CD14-positive monocyte (primary cell): ENCODE results near the gene TRIM25. TPM values are rescaled to one million over a fixed set of nuclear protein-coding genes. Genes with fewer than 3 reads are reported as not detected.

ENCODE experiments used
- DNase-seq, 3 donors: peaks; one replicate each; pipeline ENCODE4 v3.0.0-alpha.2; 2011 to 2022
- H2AFZ ChIP-seq: 2 replicates; pipeline ENCODE4 v1.6.0; 2012; ENCODE audit warnings: mild to moderate bottlenecking, low read depth, low read length, inconsistent platforms; ENCODE audit not compliant: insufficient read depth, poor library complexity, severe bottlenecking
- H3K27ac ChIP-seq, 2 donors: 1 replicate in 1 of 2; 2 replicates in 1 of 2; pipeline ENCODE4 v1.5.1; 2012 to 2013; ENCODE audit warnings: low read length in 2 of 2, control low read depth in 1 of 2, inconsistent platforms in 1 of 2, low read depth in 1 of 2, mild to moderate bottlenecking in 1 of 2
- H3K27me3 ChIP-seq, 2 donors: one replicate each; pipeline versions ENCODE4 v1.6.0 to v1.6.1; 2011 to 2013; ENCODE audit warnings: low read length in 2 of 2; ENCODE audit not compliant: control insufficient read depth in 2 of 2, insufficient read depth in 2 of 2
- H3K36me3 ChIP-seq, 2 donors: replicated peaks in 1 of 2; 1 replicate in 1 of 2; 2 replicates in 1 of 2; pipeline versions ENCODE4 v1.5.1 to v1.6.1; 2012 to 2013; ENCODE audit warnings: low read length in 2 of 2, control low read depth in 1 of 2, inconsistent platforms in 1 of 2, mild to moderate bottlenecking in 1 of 2; ENCODE audit not compliant: insufficient read depth in 2 of 2, control insufficient read depth in 1 of 2
- H3K4me1 ChIP-seq, 2 donors: 1 replicate in 1 of 2; 2 replicates in 1 of 2; pipeline versions ENCODE4 v1.5.1 to v1.6.1; 2012 to 2013; ENCODE audit warnings: low read length in 2 of 2, control low read depth in 1 of 2, inconsistent platforms in 1 of 2, mild to moderate bottlenecking in 1 of 2, moderate library complexity in 1 of 2; ENCODE audit not compliant: insufficient read depth in 2 of 2, control insufficient read depth in 1 of 2
- H3K4me2 ChIP-seq: replicated peaks from 2 replicates; pipeline ENCODE3; 2012; ENCODE audit warnings: low read length, moderate library complexity, mild to moderate bottlenecking; ENCODE audit not compliant: poor library complexity, severe bottlenecking; ENCODE audit errors: extremely low read depth
- H3K4me3 ChIP-seq, 3 experiments: fragments of 200-600 bp in 1 of 3; sonication (generic) in 1 of 3; replicated peaks in 1 of 3; 1 replicate in 2 of 3; 2 replicates in 1 of 3; pipeline ENCODE4 v1.5.1; 2011 to 2013; ENCODE audit warnings: low read length in 3 of 3, mild to moderate bottlenecking in 3 of 3, control low read depth in 2 of 3, low read depth in 2 of 3, inconsistent platforms in 1 of 3, moderate library complexity in 1 of 3
- H3K79me2 ChIP-seq: 2 replicates; pipeline ENCODE4 v1.6.0; 2012; ENCODE audit warnings: mild to moderate bottlenecking, control low read depth, inconsistent platforms, low read length, moderate library complexity; ENCODE audit not compliant: insufficient read depth
- H3K9ac ChIP-seq: 2 replicates; pipeline ENCODE4 v1.6.0; 2017; ENCODE audit warnings: low read length, mild to moderate bottlenecking; ENCODE audit not compliant: insufficient read depth, poor library complexity, severe bottlenecking
- H3K9me3 ChIP-seq, 2 donors: replicated peaks in 1 of 2; 1 replicate in 1 of 2; 2 replicates in 1 of 2; pipeline versions ENCODE4 v1.5.1 to v1.6.1; 2012 to 2013; ENCODE audit warnings: low read length in 2 of 2, control low read depth in 1 of 2; ENCODE audit not compliant: control insufficient read depth in 1 of 2, insufficient read depth in 1 of 2
- H4K20me1 ChIP-seq: 2 replicates; pipeline ENCODE4 v1.6.0; 2012; ENCODE audit warnings: mild to moderate bottlenecking, low read length, control low read depth, moderate library complexity; ENCODE audit not compliant: insufficient read depth
- H3K27ac Mint-ChIP-seq, 7 donors: one replicate each; pipeline ENCODE4 v1.8.0; 2020; ENCODE audit warnings: mild to moderate bottlenecking in 7 of 7, mixed read lengths in 7 of 7, moderate library complexity in 6 of 7, inconsistent platforms in 2 of 7
- H3K27me3 Mint-ChIP-seq, 3 donors: one replicate each; pipeline ENCODE4 v1.8.0; 2021 to 2022; ENCODE audit warnings: low read depth in 3 of 3, mild to moderate bottlenecking in 3 of 3, mixed read lengths in 3 of 3, moderate library complexity in 3 of 3, inconsistent platforms in 1 of 3
- H3K36me3 Mint-ChIP-seq, 2 donors: one replicate each; pipeline ENCODE4 v1.8.0; 2020; ENCODE audit warnings: mixed read lengths in 2 of 2, inconsistent platforms in 1 of 2, mild to moderate bottlenecking in 1 of 2
- H3K4me1 Mint-ChIP-seq: one replicate; pipeline ENCODE4 v1.8.0; 2020; ENCODE audit warnings: mild to moderate bottlenecking, mixed read lengths
- H3K4me3 Mint-ChIP-seq, 2 donors: one replicate each; pipeline ENCODE4 v1.8.0; 2020; ENCODE audit warnings: mild to moderate bottlenecking in 2 of 2, mixed read lengths in 2 of 2, moderate library complexity in 1 of 2
- H3K9me3 Mint-ChIP-seq, 7 donors: one replicate each; pipeline ENCODE4 v1.8.0; 2020 to 2022; ENCODE audit warnings: mixed read lengths in 7 of 7, mild to moderate bottlenecking in 6 of 7, moderate library complexity in 6 of 7, inconsistent platforms in 2 of 7
- WGBS: methylation state at CpG from one replicate; pipeline ENCODE4 v1.1.5; 2013; ENCODE audit warnings: missing lambda C conversion rate; ENCODE audit not compliant: insufficient coverage; 5-methylcytosine and 5-hydroxymethylcytosine counted together
- intact Hi-C, 2 donors: fragments of 100-400 bp; cut with micrococcal nuclease; formaldehyde crosslinking; loops; one replicate each; pipeline versions ENCODE4 v1.15.0 to v1.15.1; 2023
- polyA plus RNA-seq, 3 donors: library from polyadenylated mRNA; depleted of rRNA in 1 of 3; unstranded in 2 of 3; stranded (reverse) in 1 of 3; fragments of 300-500 nt in 2 of 3; fragments of >200 nt in 1 of 3; fragmentation: Illumina TruSeq in 2 of 3; gene quantifications; 1 replicate in 2 of 3; 2 replicates in 1 of 3; pipeline ENCODE4 v1.2.3, GENCODE V29; 2012 to 2021
- TF ChIP-seq, protein P1 (sequence below): fragments of 200-600 bp; IDR thresholded peaks from one replicate; pipeline ENCODE4 v1.8.0; 2022; ENCODE audit warnings: antibody characterized with exemption, mild to moderate bottlenecking

TRIM25 gene
- polyA plus RNA-seq, 3 donors: 5.4 to 98.3 (median 11.2) TPM

DNA sequence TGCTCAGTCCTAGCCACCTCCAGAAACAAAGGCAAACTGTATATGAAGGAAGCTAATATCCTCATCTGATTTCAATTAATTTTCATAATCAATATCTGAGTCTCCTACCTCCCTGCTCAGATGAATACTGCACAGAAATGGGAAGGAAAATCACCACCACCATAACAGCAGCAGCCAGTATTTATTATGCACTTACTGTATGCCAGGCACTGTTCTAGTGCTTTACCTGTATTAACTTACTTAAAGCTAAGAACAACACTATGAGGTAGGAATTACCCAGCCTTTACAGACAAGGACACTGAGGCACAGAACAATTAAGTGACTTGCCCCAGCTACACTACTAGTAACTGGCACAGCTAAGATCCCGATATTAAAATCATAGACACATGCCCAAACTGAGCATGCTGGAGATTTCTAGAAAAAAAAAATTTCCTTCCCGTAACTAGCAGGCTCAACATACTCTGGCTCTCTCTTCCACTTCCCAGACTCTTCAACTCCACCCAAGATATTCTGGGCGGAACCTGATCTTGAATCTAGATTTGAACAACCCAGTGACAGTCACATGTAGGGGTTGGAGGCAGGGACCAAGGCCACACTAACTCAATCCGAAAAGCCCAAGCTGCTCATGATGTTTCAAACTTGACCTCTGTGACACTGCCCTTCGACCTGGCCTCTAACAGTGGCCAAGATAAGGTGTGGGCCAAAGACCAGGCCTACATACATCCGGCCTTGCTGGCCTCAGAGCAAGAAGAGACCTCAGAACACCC, 3.9 kb downstream of the TRIM25 start:
- Histone ChIP-seq H3K9me3 (no peaks in the 10 kb centered on the region), H3K27me3 (no peaks in the 10 kb centered on the region), H4K20me1 (peaks cover 82% of the 10 kb centered on the region), H3K9ac (peak overlapping the region; percentile 41), H3K79me2 (peaks cover 91% of the 10 kb centered on the region), H3K4me3 (peak overlapping the region; percentile 11 to 98 (median 16)), H3K4me2 (peak overlapping the region; percentile 93), H3K27ac (peak overlapping the region; percentile 75 to 89), H2AFZ (no peak overlapping the region), H3K4me1 (peaks cover 66 to 76% of the 10 kb centered on the region in 2 donors), H3K36me3 (peaks cover 25 to 36% of the 10 kb centered on the region in 2 donors)
- DNase-seq: no peak
- H3K4me3 Mint-ChIP-seq: peak overlapping the region; percentile 95 to 98
- H3K27ac Mint-ChIP-seq: peak overlapping the region; percentile 73 to 98 (median 96)
- H3K9me3 Mint-ChIP-seq: peaks cover 0 to 2% (median 0%) of the 10 kb centered on the region in 7 donors
- H3K27me3 Mint-ChIP-seq: peaks cover 0 to 2% (median 0%) of the 10 kb centered on the region in 3 donors
- TF ChIP-seq, protein P1, sequence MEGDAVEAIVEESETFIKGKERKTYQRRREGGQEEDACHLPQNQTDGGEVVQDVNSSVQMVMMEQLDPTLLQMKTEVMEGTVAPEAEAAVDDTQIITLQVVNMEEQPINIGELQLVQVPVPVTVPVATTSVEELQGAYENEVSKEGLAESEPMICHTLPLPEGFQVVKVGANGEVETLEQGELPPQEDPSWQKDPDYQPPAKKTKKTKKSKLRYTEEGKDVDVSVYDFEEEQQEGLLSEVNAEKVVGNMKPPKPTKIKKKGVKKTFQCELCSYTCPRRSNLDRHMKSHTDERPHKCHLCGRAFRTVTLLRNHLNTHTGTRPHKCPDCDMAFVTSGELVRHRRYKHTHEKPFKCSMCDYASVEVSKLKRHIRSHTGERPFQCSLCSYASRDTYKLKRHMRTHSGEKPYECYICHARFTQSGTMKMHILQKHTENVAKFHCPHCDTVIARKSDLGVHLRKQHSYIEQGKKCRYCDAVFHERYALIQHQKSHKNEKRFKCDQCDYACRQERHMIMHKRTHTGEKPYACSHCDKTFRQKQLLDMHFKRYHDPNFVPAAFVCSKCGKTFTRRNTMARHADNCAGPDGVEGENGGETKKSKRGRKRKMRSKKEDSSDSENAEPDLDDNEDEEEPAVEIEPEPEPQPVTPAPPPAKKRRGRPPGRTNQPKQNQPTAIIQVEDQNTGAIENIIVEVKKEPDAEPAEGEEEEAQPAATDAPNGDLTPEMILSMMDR: no peak
- 67% methylated on average over 3 of the region's 6 CpGs for WGBS
- intact Hi-C loops: loop anchor here in 1 of 2 donors (5.0 kb wide), 1 partner anchor 78 kb away; the partner anchor contains the start of genes C17orf67 and DGKE
- H3K4me1 Mint-ChIP-seq: peaks cover 70% of the 10 kb centered on the region
- H3K36me3 Mint-ChIP-seq: peaks cover 47 to 56% of the 10 kb centered on the region in 2 donors

- peaks cover 98% of the 10 kb centered on the region for H4K20me1 ChIP-seq
- no peak overlapping the region for H2AFZ ChIP-seq
- no peaks in the 10 kb centered on the region for H3K9me3 ChIP-seq
- H3K36me3 ChIP-seq: peaks cover 44 to 54% of the 10 kb centered on the region in 2 donors
- H3K4me2 ChIP-seq: peak overlapping the region; percentile 52
- H3K9me3 Mint-ChIP-seq: no peaks in the 10 kb centered on the region
- peaks cover 72% of the 10 kb centered on the region for H3K4me1 Mint-ChIP-seq
- peak overlapping the region; percentile 11 for H3K9ac ChIP-seq
- peak overlapping the region; percentile 58 to 85 for H3K4me3 Mint-ChIP-seq
- peaks cover 64 to 75% of the 10 kb centered on the region in 2 donors for H3K36me3 Mint-ChIP-seq
- peak overlapping the region; percentile 95 to 98 (median 96) for H3K27ac Mint-ChIP-seq
- peaks cover 0 to 2% (median 0%) of the 10 kb centered on the region in 3 donors for H3K27me3 Mint-ChIP-seq
- H3K27ac ChIP-seq: peak overlapping the region; percentile 75 to 89
- 2% methylated on average over 9 of the region's 9 CpGs for WGBS
- H3K27me3 ChIP-seq: no peaks in the 10 kb centered on the region
- intact Hi-C loops: no loop called here
- peaks cover 61 to 67% of the 10 kb centered on the region in 2 donors for H3K4me1 ChIP-seq
- H3K4me3 ChIP-seq: peak overlapping the region in 1 of 3 experiments; percentile 98
- TF ChIP-seq, protein P1: no peak
- peaks cover 91% of the 10 kb centered on the region for H3K79me2 ChIP-seq
- DNase-seq: peak; percentile 89 to 92 (median 91)
Measured at GRCh38 chr17:56908001-56908542, 5.8 kb downstream of the TRIM25 start.
